GM12872 (cell line): Measurements from ENCODE around the gene NPAS2.

Source experiments
- CTCF ChIP-seq: IDR thresholded peaks from 3 replicates; pipeline ENCODE4 v1.5.1; 2011; ENCODE audit warnings: low read depth, mild to moderate bottlenecking, low read length, moderate library complexity; ENCODE audit not compliant: insufficient read depth

The NPAS2 gene

GRCh38 chr2:100923461-100924060 lies 103.6 kb downstream of the NPAS2 start:
- TF ChIP-seq CTCF: no peak

GRCh38 chr2:100924122-100924519 lies 104.2 kb downstream of the NPAS2 start:
- TF ChIP-seq CTCF: no peak

- TF ChIP-seq CTCF: no peak
These were observed 104.8 kb downstream of the NPAS2 start for GRCh38 chr2:100924520-100925451.

DNA sequence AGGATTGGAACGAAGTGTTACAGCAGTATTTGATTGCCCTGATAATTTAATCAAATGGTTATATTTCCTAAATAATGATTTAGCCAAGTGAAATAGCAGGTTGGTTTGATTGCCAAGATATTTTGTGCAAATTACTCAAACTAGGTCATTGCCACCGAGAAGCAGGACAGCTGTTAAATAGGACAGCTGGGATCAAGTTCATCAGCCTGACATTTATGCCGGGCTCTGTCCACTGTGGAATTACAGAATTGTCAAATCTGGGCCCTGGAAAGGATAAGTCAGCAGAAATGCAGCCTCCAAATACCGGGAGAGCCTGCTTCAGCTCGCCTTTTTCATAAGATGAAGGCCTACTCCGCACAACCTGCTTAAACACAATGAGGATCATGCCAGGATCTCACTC lies 108.3 kb downstream of the NPAS2 start:
- no peak for TF ChIP-seq CTCF

GRCh38 chr2:100929147-100929546 lies 109.2 kb downstream of the NPAS2 start:
- no peak for TF ChIP-seq CTCF

DNA sequence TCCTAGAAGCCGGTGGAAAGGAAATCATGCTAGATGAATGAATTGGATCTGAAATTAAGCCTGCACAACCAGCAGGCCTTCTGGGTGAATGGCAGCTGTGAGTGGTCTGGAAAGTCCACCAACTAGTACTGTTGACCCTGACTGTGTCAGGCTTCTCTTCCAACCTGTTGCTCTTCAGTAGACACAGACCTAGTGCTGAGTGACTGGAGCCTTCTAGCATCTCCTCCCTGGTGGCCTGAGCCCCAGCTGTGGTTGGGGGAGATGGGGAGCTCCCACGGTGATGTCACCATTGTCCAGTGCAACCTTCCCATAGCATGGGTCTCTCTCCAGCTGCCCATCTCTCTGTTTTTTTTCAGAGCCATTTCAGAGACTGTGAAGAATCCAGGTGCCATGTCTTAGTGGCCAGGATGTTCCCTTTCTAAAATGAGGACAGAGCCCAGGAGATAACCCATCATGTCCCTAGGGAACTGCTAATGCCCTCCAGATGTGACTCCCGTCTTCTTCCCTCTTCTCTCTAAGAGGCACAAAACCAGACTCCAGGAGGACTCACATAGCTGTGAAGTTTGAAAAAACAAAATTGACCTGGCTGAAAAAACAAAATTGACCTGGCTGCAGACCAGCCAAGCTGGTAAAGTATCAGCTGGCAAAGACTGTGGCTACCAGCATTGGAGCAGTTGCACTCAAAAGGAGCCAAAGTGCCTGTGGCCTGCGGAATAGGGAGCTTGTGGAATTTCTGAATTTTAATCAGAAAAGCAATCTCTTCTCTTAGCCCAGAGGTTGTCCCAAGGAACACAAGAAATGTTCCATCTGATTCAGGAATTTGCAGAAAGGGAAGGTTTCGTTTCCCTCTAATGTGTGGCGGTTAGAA lies 114.8 kb downstream of the NPAS2 start:
- no peak for TF ChIP-seq CTCF

DNA sequence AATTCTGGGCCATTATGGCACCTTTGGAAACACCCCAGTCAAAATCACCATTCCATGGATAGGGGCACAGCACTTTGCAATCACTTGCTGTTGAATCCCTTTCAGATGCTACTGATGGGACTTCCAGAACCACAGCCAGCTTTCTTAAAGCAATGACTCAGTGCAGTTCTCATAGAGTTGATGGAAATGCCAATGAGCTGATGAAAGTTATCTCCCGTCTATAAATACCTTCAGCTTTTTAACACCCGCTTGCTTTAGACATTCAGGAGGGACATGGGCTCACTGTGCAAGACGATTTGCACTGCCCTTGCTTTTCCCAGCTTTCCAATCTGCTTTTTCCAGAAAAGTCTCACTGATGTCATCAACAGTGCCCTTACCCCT lies 115.4 kb downstream of the NPAS2 start:
- TF ChIP-seq CTCF: no peak
